AG04450 (cell line): ENCODE data around the gene ZNF277. TPM values are rescaled to one million over a fixed set of nuclear protein-coding genes. Genes with fewer than 3 reads are reported as not detected.

Source experiments
- CTCF ChIA-PET: fragments of 300-600, 350-600 bp; formaldehyde crosslinking; extraction: SDS; loops from one replicate; lab custom pipeline; 2022; ENCODE audit warnings: antibody characterized with exemption, inconsistent platforms; lab: Charles Lee
- POLR2A ChIA-PET: fragments of 350-600 bp; formaldehyde crosslinking; extraction: SDS; loops from one replicate; lab custom pipeline; 2021; ENCODE audit warnings: antibody characterized with exemption, inconsistent platforms; lab: Yijun Ruan, JAX
- DNase-seq: peaks from one replicate; pipeline ENCODE4 v3.0.0-alpha.2; 2011; ENCODE audit warnings: low read depth, low spot score
- H3K27ac ChIP-seq: one replicate; pipeline ENCODE4 v1.5.1; 2012; ENCODE audit warnings: low read depth, low read length, control low read depth
- H3K27me3 ChIP-seq: one replicate; pipeline ENCODE4 v1.6.0; 2012; ENCODE audit warnings: low read length; ENCODE audit not compliant: control insufficient read depth, insufficient read depth
- H3K4me3 ChIP-seq: 2 replicates; pipeline ENCODE4 v1.5.1; 2011; ENCODE audit warnings: mild to moderate bottlenecking, low read depth, low read length, control low read depth
- H3K9me3 ChIP-seq: 2 replicates; pipeline ENCODE4 v1.5.1; 2012; ENCODE audit warnings: low read length; ENCODE audit not compliant: control insufficient read depth, insufficient read depth
- polyA plus RNA-seq: library from polyadenylated mRNA; depleted of rRNA; stranded (reverse); fragments of >200 nt; gene quantifications from 2 replicates; pipeline ENCODE4 v1.2.3, GENCODE V29; 2011
- TF ChIP-seq, protein P1 (sequence below): IDR thresholded peaks from 2 replicates; pipeline ENCODE4 v1.5.1; 2011; ENCODE audit warnings: low read depth, low read length, control low read depth, inconsistent platforms

Gene ZNF277
- polyA plus RNA-seq, 1 experiment = 30.3 TPM

GRCh38 chr7:112206991-112207592, 597 bp downstream of the ZNF277 start:
- TF ChIP-seq, protein P1, sequence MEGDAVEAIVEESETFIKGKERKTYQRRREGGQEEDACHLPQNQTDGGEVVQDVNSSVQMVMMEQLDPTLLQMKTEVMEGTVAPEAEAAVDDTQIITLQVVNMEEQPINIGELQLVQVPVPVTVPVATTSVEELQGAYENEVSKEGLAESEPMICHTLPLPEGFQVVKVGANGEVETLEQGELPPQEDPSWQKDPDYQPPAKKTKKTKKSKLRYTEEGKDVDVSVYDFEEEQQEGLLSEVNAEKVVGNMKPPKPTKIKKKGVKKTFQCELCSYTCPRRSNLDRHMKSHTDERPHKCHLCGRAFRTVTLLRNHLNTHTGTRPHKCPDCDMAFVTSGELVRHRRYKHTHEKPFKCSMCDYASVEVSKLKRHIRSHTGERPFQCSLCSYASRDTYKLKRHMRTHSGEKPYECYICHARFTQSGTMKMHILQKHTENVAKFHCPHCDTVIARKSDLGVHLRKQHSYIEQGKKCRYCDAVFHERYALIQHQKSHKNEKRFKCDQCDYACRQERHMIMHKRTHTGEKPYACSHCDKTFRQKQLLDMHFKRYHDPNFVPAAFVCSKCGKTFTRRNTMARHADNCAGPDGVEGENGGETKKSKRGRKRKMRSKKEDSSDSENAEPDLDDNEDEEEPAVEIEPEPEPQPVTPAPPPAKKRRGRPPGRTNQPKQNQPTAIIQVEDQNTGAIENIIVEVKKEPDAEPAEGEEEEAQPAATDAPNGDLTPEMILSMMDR = no peak
- peak overlapping the region; percentile 94 for H3K4me3 ChIP-seq
- peak overlapping the region; percentile 61 for H3K27ac ChIP-seq
- POLR2A ChIA-PET = interaction anchor here (0.8 to 1.3 kb wide), 2 partner anchors 49 to 189 kb away, joined by 3 read pairs; no protein-coding TSS in a partner anchor
- no peaks in the 10 kb centered on the region for H3K27me3 ChIP-seq
- H3K9me3 ChIP-seq = no peaks in the 10 kb centered on the region; the same call in 1 of the 2 replicates
- DNase-seq = no peak
- CTCF ChIA-PET = interaction anchor here (1.0 kb wide), 1 partner anchor 444 kb away, joined by 4 read pairs; no protein-coding TSS in a partner anchor

GRCh38 chr7:112207765-112208164, 1.3 kb downstream of the ZNF277 start:
- ChIA-PET POLR2A (no interaction called here), CTCF (no interaction called here)
- TF ChIP-seq, protein P1 = no peak
- no peak for DNase-seq
- Histone ChIP-seq H3K27ac (no peak overlapping the region), H3K27me3 (no peaks in the 10 kb centered on the region), H3K4me3 (peak overlapping the region; percentile 94; the same call in 1 of the 2 replicates), H3K9me3 (no peaks in the 10 kb centered on the region; the same call in 1 of the 2 replicates)

- Histone ChIP-seq H3K9me3 (no peaks in the 10 kb centered on the region; the same call in 1 of the 2 replicates), H3K27me3 (no peaks in the 10 kb centered on the region), H3K27ac (no peak overlapping the region), H3K4me3 (no peak overlapping the region)
- DNase-seq = no peak
- ChIA-PET POLR2A (no interaction called here), CTCF (no interaction called here)
- TF ChIP-seq, protein P1 = no peak
Observed at GRCh38 chr7:112211348-112211907, 4.9 kb downstream of the ZNF277 start.

DNA sequence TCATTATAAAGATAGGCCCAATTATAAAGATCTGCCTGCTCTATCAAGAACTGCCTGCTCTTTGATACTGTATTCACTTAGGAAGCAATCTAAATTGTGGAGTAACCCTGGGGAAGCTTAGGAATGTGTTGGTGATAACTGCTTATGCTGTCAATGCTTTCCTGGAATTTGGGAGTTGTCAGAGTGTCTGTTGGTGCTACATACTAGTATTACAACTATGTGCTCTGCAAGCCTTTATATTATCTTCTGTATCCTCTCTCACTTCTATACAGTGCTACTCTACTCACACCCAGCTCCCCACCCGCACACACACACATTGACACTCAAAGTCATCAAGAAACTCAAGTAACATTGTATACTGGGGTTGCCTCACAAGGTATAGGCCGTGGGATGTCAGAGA, 6.1 kb downstream of the ZNF277 start:
- TF ChIP-seq, protein P1 = no peak
- Histone ChIP-seq H3K27me3 (no peaks in the 10 kb centered on the region), H3K9me3 (no peaks in the 10 kb centered on the region), H3K4me3 (no peak overlapping the region), H3K27ac (no peak overlapping the region)
- POLR2A ChIA-PET = no interaction called here
- CTCF ChIA-PET = interaction anchor here (0.5 to 1.0 kb wide), 3 partner anchors 65 to 1294 kb away, joined by 3 read pairs; no protein-coding TSS in a partner anchor
- no peak for DNase-seq

- CTCF ChIA-PET = interaction anchor here (0.6 kb wide), 1 partner anchor 472 kb away, joined by 5 read pairs; no protein-coding TSS in a partner anchor
- DNase-seq = no peak
- Histone ChIP-seq H3K27ac (no peak overlapping the region), H3K4me3 (no peak overlapping the region), H3K9me3 (no peaks in the 10 kb centered on the region), H3K27me3 (no peaks in the 10 kb centered on the region)
- POLR2A ChIA-PET = no interaction called here
- TF ChIP-seq, protein P1 = no peak
Observed at GRCh38 chr7:112213735-112214134, 7.2 kb downstream of the ZNF277 start.
